Skeletal muscle satellite cell (primary cell): ENCODE results near the gene BRCA1. TPM values are rescaled to one million over a fixed set of nuclear protein-coding genes. Genes with fewer than 3 reads are reported as not detected.
"Not testable (repeated sequence)": the region's sequence is repeated elsewhere in the genome, so short reads cannot be mapped to it uniquely, and the experiment has no call there.

Experiments used
- H3K27me3 ChIP-seq: 2 replicates; pipeline ENCODE4 v1.7.0; 2013; ENCODE audit warnings: low read length; ENCODE audit not compliant: control insufficient read depth, insufficient read depth
- H3K36me3 ChIP-seq: 2 replicates; pipeline ENCODE4 v1.7.0; 2013; ENCODE audit warnings: mild to moderate bottlenecking, control low read depth, low read length; ENCODE audit not compliant: insufficient read depth
- H3K4me1 ChIP-seq: 2 replicates; pipeline ENCODE4 v1.7.0; 2013; ENCODE audit warnings: low read length; ENCODE audit not compliant: control insufficient read depth, insufficient read depth
- H3K4me2 ChIP-seq: 2 replicates; pipeline ENCODE4 v1.7.0; 2013; ENCODE audit warnings: mild to moderate bottlenecking, low read length
- H3K4me3 ChIP-seq: 2 replicates; pipeline ENCODE4 v1.7.0; 2013; ENCODE audit warnings: low read length
- H3K9ac ChIP-seq: 2 replicates; pipeline ENCODE4 v1.7.0; 2013; ENCODE audit warnings: mild to moderate bottlenecking, low read depth, low read length, moderate library complexity
- H3K9me3 ChIP-seq: replicated peaks from 2 replicates; pipeline ENCODE4 v1.7.0; 2013; ENCODE audit warnings: mild to moderate bottlenecking, control low read depth, low read length
- small RNA-seq: library from RNA; depleted of rRNA; stranded (forward); fragments of <200 nt; gene quantifications from one replicate; pipeline ENCODE3, GENCODE V24; 2012

BRCA1 gene

GRCh38 chr17:43006639-43007551, 118.3 kb downstream of the BRCA1 start, which contains the start of gene IFI35:
Gene IFI35 (plus strand): TSS chr17:43006784. CDS start chr17:43006948, 164 bp downstream.
- H3K4me2 ChIP-seq, result peak within 1 kb of the TSS; percentile 99
- peak within 1 kb of the TSS; percentile 90 for H3K4me3 ChIP-seq
- H3K4me1 ChIP-seq, result peaks cover 24% of the 10 kb centered on the region

GRCh38 chr17:43003542-43004172, 121.5 kb downstream of the BRCA1 start:
- peaks cover 47% of the 10 kb centered on the region for H3K36me3 ChIP-seq
- no peak overlapping the region for H3K9ac ChIP-seq
- peaks cover 49% of the 10 kb centered on the region for H3K4me1 ChIP-seq
- no peaks in the 10 kb centered on the region for H3K27me3 ChIP-seq
- H3K9me3 ChIP-seq, result no peaks in the 10 kb centered on the region
- H3K4me3 ChIP-seq, result no peak overlapping the region
- no peak overlapping the region for H3K4me2 ChIP-seq

More at GRCh38 chr17:43006639-43007551, 118.3 kb downstream of the BRCA1 start, which contains the start of gene IFI35:
- H3K36me3 ChIP-seq, result peaks cover 20% of the 10 kb centered on the region
- no peaks in the 10 kb centered on the region for H3K27me3 ChIP-seq
- H3K9me3 ChIP-seq, result no peaks in the 10 kb centered on the region
- H3K9ac ChIP-seq, result peak within 1 kb of the TSS; percentile 91

GRCh38 chr17:43000894-43001293, 124.3 kb downstream of the BRCA1 start:
- peaks cover 54% of the 10 kb centered on the region for H3K4me1 ChIP-seq
- H3K36me3 ChIP-seq, result peaks cover 47% of the 10 kb centered on the region
- H3K4me3 ChIP-seq, H3K9me3 ChIP-seq, H3K27me3 ChIP-seq, H3K9ac ChIP-seq: not testable (repeated sequence)
- peak overlapping the region; percentile 49 for H3K4me2 ChIP-seq

- Histone ChIP-seq H3K36me3 (peaks cover 46% of the 10 kb centered on the region), H3K27me3 (no peaks in the 10 kb centered on the region), H3K9me3 (no peaks in the 10 kb centered on the region), H3K4me2 (peak overlapping the region; percentile 96), H3K4me3 (peak overlapping the region; percentile 92), H3K4me1 (peaks cover 48% of the 10 kb centered on the region), H3K9ac (peak overlapping the region; percentile 99)
Observed at GRCh38 chr17:42999003-42999525, 126.1 kb downstream of the BRCA1 start.

GRCh38 chr17:42997984-42998938, 126.9 kb downstream of the BRCA1 start, which contains the start of gene RPL27:
Gene RPL27 (plus strand): TSS chr17:42998419. CDS start chr17:42998751, 332 bp downstream.
- H3K9me3 ChIP-seq, result no peaks in the 10 kb centered on the region
- peaks cover 46% of the 10 kb centered on the region for H3K36me3 ChIP-seq
- H3K9ac ChIP-seq, result peak within 1 kb of the TSS; percentile 99
- peaks cover 43% of the 10 kb centered on the region for H3K4me1 ChIP-seq
- H3K27me3 ChIP-seq, result no peaks in the 10 kb centered on the region
- H3K4me2 ChIP-seq, result peak within 1 kb of the TSS; percentile 96
- peak within 1 kb of the TSS; percentile 92 for H3K4me3 ChIP-seq

- no peaks in the 10 kb centered on the region for H3K27me3 ChIP-seq
- H3K9me3 ChIP-seq, result no peaks in the 10 kb centered on the region
- H3K36me3 ChIP-seq, result peaks cover 46% of the 10 kb centered on the region
- peak overlapping the region; percentile 57 for H3K4me3 ChIP-seq
- H3K4me2 ChIP-seq, result peak overlapping the region; percentile 80
- H3K4me1 ChIP-seq, result peaks cover 38% of the 10 kb centered on the region
- H3K9ac ChIP-seq, result peak overlapping the region; percentile 69
Observed at GRCh38 chr17:42997390-42997983, 127.7 kb downstream of the BRCA1 start.

Small RNA genes lying within 50 kb of the gene (small RNA-seq; reads per million reads assigned to genes)
- gene AC060780.2 (not detected), gene AC060780.3 (not detected), gene AC135721.1 (not detected)
